ENCODE measurements around the gene ULK1. TPM values are rescaled to one million over a fixed set of nuclear protein-coding genes. Genes with fewer than 3 reads are reported as not detected.
A peak's percentile ranks its signal among the peaks of the same experiment; 100 is the strongest.

Gene ULK1
- total RNA-seq, 1 experiment from 2014 or later = 34.2 TPM

- Histone ChIP-seq H3K4me3 (replicated peaks in 1 of 2; ENCODE audit: low read depth in 1 of 2, low read length in 2 of 2) (peak overlapping the region; percentile 55 to 61), H3K79me2 (ENCODE audit: insufficient read depth, low read length) (no peaks in the 10 kb centered on the region), H3K9me3 (ENCODE audit: control insufficient read depth in 1 of 2, insufficient read depth in 1 of 2, low read depth in 1 of 2, low read length in 2 of 2) (no peaks in the 10 kb centered on the region), H4K20me1 (ENCODE audit: insufficient read depth) (no peaks in the 10 kb centered on the region), H3K36me3 (ENCODE audit: control insufficient read depth in 1 of 2, insufficient read depth in 2 of 2, low read length in 2 of 2) (peaks cover 0 to 2% of the 10 kb centered on the region in 2 experiments; a peak in 1 of 4 replicates), H3K27me3 (ENCODE audit: insufficient read depth, low read length) (no peaks in the 10 kb centered on the region), H3K9ac (ENCODE audit: low read length) (peak overlapping the region; percentile 71), H3K27ac (ENCODE audit: low read depth, low read length) (peak overlapping the region; percentile 76), H3K4me1 (ENCODE audit: control insufficient read depth in 1 of 2, insufficient read depth in 2 of 2, low read length in 2 of 2) (peaks cover 21 to 34% of the 10 kb centered on the region in 2 experiments), H3K4me2 (ENCODE audit: low read length) (peak overlapping the region; percentile 96), H3K9me2 (ENCODE audit: insufficient read depth) (no peaks in the 10 kb centered on the region), H2AFZ (ENCODE audit: low read depth, low read length, poor library complexity, severe bottlenecking) (no peak overlapping the region)
- ATAC-seq = no peak
- ChIA-PET POLR2A (interaction anchor here (1.3 kb wide), 1 partner anchor 14 kb away, joined by 3 read pairs; no protein-coding TSS in a partner anchor), CTCF (no interaction called here), RAD21 (ENCODE audit: low non-redundant PET in 1 of 2, low total read pairs in 2 of 2, uncharacterized antibody in 2 of 2, unreplicated experiment in 2 of 2) (no interaction called here)
- intact Hi-C loops (cut with micrococcal nuclease) = no loop called here
- no peak for DNase-seq (ENCODE audit: low read depth, low spot score)
- TF ChIP-seq CEBPB (IDR thresholded peaks at IDR 0.05; ENCODE audit: low read depth) (no peak), ELF1 (IDR thresholded peaks at IDR 0.05; ENCODE audit: borderline replicate concordance, low read depth) (no peak), POLR2A (IDR thresholded peaks at IDR 0.05; ENCODE audit: borderline replicate concordance, extremely low read depth, insufficient read depth, insufficient read length) (no peak), ZFX (IDR thresholded peaks at IDR 0.05) (no peak)
- no TSS peak for BruUV-seq (replicated peaks)
Measured at GRCh38 chr12:131896811-131897270, 2.4 kb downstream of the ULK1 start.

GRCh38 chr12:131897276-131897675 lies 2.9 kb downstream of the ULK1 start:
- Histone ChIP-seq H3K79me2 (ENCODE audit: insufficient read depth, low read length) (no peaks in the 10 kb centered on the region), H3K36me3 (ENCODE audit: control insufficient read depth in 1 of 2, insufficient read depth in 2 of 2, low read length in 2 of 2) (peaks cover 0 to 2% of the 10 kb centered on the region in 2 experiments; a peak in 1 of 4 replicates), H3K4me2 (ENCODE audit: low read length) (no peak overlapping the region), H3K27ac (ENCODE audit: low read depth, low read length) (peak overlapping the region; percentile 76; the same call in 1 of the 2 replicates), H3K27me3 (ENCODE audit: insufficient read depth, low read length) (no peaks in the 10 kb centered on the region), H3K9me2 (ENCODE audit: insufficient read depth) (no peaks in the 10 kb centered on the region), H3K4me1 (ENCODE audit: control insufficient read depth in 1 of 2, insufficient read depth in 2 of 2, low read length in 2 of 2) (peaks cover 21 to 38% of the 10 kb centered on the region in 2 experiments), H3K9me3 (ENCODE audit: control insufficient read depth in 1 of 2, insufficient read depth in 1 of 2, low read depth in 1 of 2, low read length in 2 of 2) (no peaks in the 10 kb centered on the region), H4K20me1 (ENCODE audit: insufficient read depth) (no peaks in the 10 kb centered on the region), H3K9ac (ENCODE audit: low read length) (no peak overlapping the region), H3K4me3 (replicated peaks in 1 of 2; ENCODE audit: low read depth in 1 of 2, low read length in 2 of 2) (no peak overlapping the region), H2AFZ (ENCODE audit: low read depth, low read length, poor library complexity, severe bottlenecking) (no peak overlapping the region)
- RAD21 ChIA-PET (ENCODE audit: low non-redundant PET in 1 of 2, low total read pairs in 2 of 2, uncharacterized antibody in 2 of 2, unreplicated experiment in 2 of 2) = no interaction called here
- intact Hi-C loops (cut with micrococcal nuclease) = no loop called here
- DNase-seq (ENCODE audit: low read depth, low spot score) (no peak), ATAC-seq (no peak)
- POLR2A ChIA-PET = no interaction called here
- BruUV-seq (replicated peaks) = no TSS peak
- CTCF ChIA-PET = no interaction called here
- TF ChIP-seq POLR2A (IDR thresholded peaks at IDR 0.05; ENCODE audit: borderline replicate concordance, extremely low read depth, insufficient read depth, insufficient read length) (no peak), POLR2AphosphoS5 (IDR thresholded peaks at IDR 0.05; ENCODE audit: low read depth, low read length) (no peak), MAX (IDR thresholded peaks at IDR 0.05) (no peak), CBX3 (IDR thresholded peaks at IDR 0.05; ENCODE audit: low read depth) (no peak), REST (IDR thresholded peaks at IDR 0.05; ENCODE audit: low read depth) (no peak), CTCF (IDR thresholded peaks at IDR 0.05 in 2 of 3, conservative IDR thresholded peaks at IDR 0.05 in 1 of 3; ENCODE audit: borderline replicate concordance in 1 of 3, insufficient read depth in 1 of 3, low read depth in 2 of 3, low read length in 2 of 3) (no peak), SIN3A (IDR thresholded peaks at IDR 0.05; ENCODE audit: low read depth) (no peak), ZFX (IDR thresholded peaks at IDR 0.05) (no peak), YY1 (IDR thresholded peaks at IDR 0.05; ENCODE audit: extremely low read depth, insufficient replicate concordance, low read depth, low read length) (no peak), CEBPB (IDR thresholded peaks at IDR 0.05; ENCODE audit: low read depth) (no peak), EGR1 (IDR thresholded peaks at IDR 0.05; ENCODE audit: low read depth) (no peak), JUND (IDR thresholded peaks at IDR 0.05) (no peak), SRF (IDR thresholded peaks at IDR 0.05; ENCODE audit: low read depth) (no peak), ZNF274 (IDR thresholded peaks at IDR 0.05; ENCODE audit: low read depth, low read length) (no peak), SP1 (IDR thresholded peaks at IDR 0.05; ENCODE audit: low read depth) (no peak)

Data from HCT116 (cell line).